Breast epithelium (tissue), 3 donors: Measurements from ENCODE around the gene COL18A1.

Experiments used
- CTCF ChIP-seq, 3 donors: fragments of 450-650 bp; IDR thresholded peaks; one replicate each; pipeline ENCODE4 v1.5.1; 2016 to 2017; ENCODE audit warnings: antibody characterized with exemption in 3 of 3, mild to moderate bottlenecking in 3 of 3, moderate library complexity in 3 of 3
- POLR2A ChIP-seq: fragments of 450-650 bp; IDR thresholded peaks from one replicate; pipeline ENCODE4 v1.6.1; 2016; ENCODE audit warnings: antibody characterized with exemption, mild to moderate bottlenecking, moderate library complexity

DNA sequence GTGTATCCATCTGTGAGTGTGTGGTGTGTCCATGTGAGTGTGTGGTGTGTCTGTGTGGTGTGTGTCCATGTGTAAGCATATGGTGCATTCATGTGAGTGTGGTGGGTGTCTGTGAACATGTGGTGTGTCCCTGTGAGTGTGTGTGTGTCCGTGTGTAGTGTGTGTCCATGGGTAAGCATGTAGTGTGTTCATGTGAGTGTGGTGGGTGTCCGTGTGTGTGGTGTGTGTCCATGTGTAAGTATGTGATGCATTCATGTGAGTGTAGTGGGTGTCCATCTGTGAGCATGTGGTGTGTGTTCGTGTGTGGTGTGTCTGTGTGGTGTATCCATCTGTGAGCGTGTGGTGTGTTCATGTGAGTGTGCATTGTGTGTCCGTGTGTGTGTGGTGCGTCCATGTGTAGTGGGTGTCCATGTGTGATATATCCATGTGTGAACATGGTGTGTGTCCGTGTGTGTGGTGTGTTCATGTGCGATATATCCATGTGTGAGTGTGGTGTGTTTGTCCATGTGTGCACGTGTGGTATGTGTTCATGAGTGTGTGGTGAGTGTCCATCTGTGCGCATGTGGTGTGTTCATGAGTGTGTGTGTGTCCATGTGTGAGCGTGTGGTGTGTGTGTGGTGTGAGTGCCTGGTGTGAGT is 124.9 kb downstream of the COL18A1 start:
- TF ChIP-seq CTCF (IDR thresholded peaks at IDR 0.05) (no peak), POLR2A (no peak)
